K562 (cell line): ENCODE data around the gene PHC1. TPM values are rescaled to one million over a fixed set of nuclear protein-coding genes. Genes with fewer than 3 reads are reported as not detected.

ENCODE experiments used
- ATAC-seq: fragments of 200-7000 bp; cut with Tn5 transposase; 3 replicates; pipeline ENCODE4 v1.9.1; 2020; ENCODE audit warnings: moderate library complexity
- BruUV-seq: library from RNA; stranded (reverse); fragments of 400-500 nt; replicated peaks from 2 replicates; lab custom pipeline; 2021; lab: Mats Ljungman, UMichigan
- CTCF ChIA-PET: fragments of 300-600 bp; formaldehyde crosslinking; extraction: SDS; loops from one replicate; lab custom pipeline; 2021; ENCODE audit warnings: low intra/inter-chr PET ratio; lab: Yijun Ruan, JAX
- POLR2A ChIA-PET: fragments of 300-600, 350-650 bp; sonication (Branson Sonifier 250); formaldehyde crosslinking; extraction: SDS; loops from one replicate; lab custom pipeline; 2021; ENCODE audit warnings: antibody characterized with exemption, inconsistent platforms; lab: Yijun Ruan, JAX
- DNase-seq, 4 experiments: peaks; one replicate each; pipeline versions ENCODE4 v3.0.0 to v3.0.0-alpha.2; 2011 to 2018; ENCODE audit warnings: low spot score in 3 of 4, mixed read lengths in 3 of 4; ENCODE audit errors: extremely low read depth in 1 of 4
- FAIRE-seq: peaks from 2 replicates; lab custom pipeline; 2011; peaks lifted over from hg19 to GRCh38; lab: Jason Lieb, UNC
- H2AFZ ChIP-seq: 2 replicates; pipeline ENCODE4 v1.6.0; 2011; ENCODE audit warnings: low read depth, low read length, control low read depth, inconsistent platforms
- H3K27ac ChIP-seq: fragments of 200-600 bp; 3 replicates; pipeline ENCODE4 v1.8.0; 2011; ENCODE audit warnings: low read depth, mild to moderate bottlenecking, control low read depth, inconsistent platforms, low read length, moderate library complexity, mixed read lengths; ENCODE audit errors: extremely low read depth
- H3K27me3 ChIP-seq, 2 experiments: fragments of 300-600 bp in 1 of 2; 2 replicates in 1 of 2; 3 replicates in 1 of 2; pipeline versions ENCODE4 v1.6.0 to v1.8.0; 2011; ENCODE audit warnings: inconsistent platforms in 2 of 2, low read length in 2 of 2, mild to moderate bottlenecking in 1 of 2, mixed read lengths in 1 of 2, moderate library complexity in 1 of 2; ENCODE audit not compliant: control insufficient read depth in 2 of 2, insufficient read depth in 2 of 2
- H3K36me3 ChIP-seq: fragments of 300-600 bp; 3 replicates; pipeline ENCODE4 v1.8.0; 2011; ENCODE audit warnings: mild to moderate bottlenecking, low read length, inconsistent platforms; ENCODE audit not compliant: control insufficient read depth, insufficient read depth
- H3K4me1 ChIP-seq, 2 experiments: fragments of 200-600 bp in 1 of 2; replicated peaks in 1 of 2; 2 replicates in 1 of 2; 3 replicates in 1 of 2; pipeline versions ENCODE4 v1.5.1 to v1.8.0; 2011; ENCODE audit warnings: inconsistent platforms in 2 of 2, low read length in 2 of 2, mild to moderate bottlenecking in 1 of 2, mixed read lengths in 1 of 2, moderate library complexity in 1 of 2; ENCODE audit not compliant: control insufficient read depth in 2 of 2, insufficient read depth in 2 of 2
- H3K4me2 ChIP-seq: 2 replicates; pipeline ENCODE4 v1.6.1; 2011; ENCODE audit warnings: low read length, control low read depth, inconsistent platforms, mixed read lengths; ENCODE audit not compliant: insufficient read depth
- H3K4me3 ChIP-seq: fragments of 200-600 bp; sonication (generic), shearing (Covaris generic); 2 replicates; pipeline ENCODE4 v1.5.1; 2016; ENCODE audit warnings: control low read depth, inconsistent platforms
- H3K79me2 ChIP-seq: fragments of 200-600 bp; 3 replicates; pipeline ENCODE4 v1.8.0; 2011; ENCODE audit warnings: low read length, inconsistent platforms; ENCODE audit not compliant: control insufficient read depth, insufficient read depth
- H3K9ac ChIP-seq, 2 experiments: 2 replicates each; pipeline versions ENCODE4 v1.6.0 to v1.6.1; 2011; ENCODE audit warnings: low read depth in 2 of 2, low read length in 2 of 2, control low read depth in 1 of 2, inconsistent platforms in 1 of 2, mild to moderate bottlenecking in 1 of 2, mixed read lengths in 1 of 2; ENCODE audit not compliant: insufficient read depth in 1 of 2
- H3K9me1 ChIP-seq: one replicate; pipeline ENCODE4 v1.6.0; 2011; ENCODE audit warnings: inconsistent platforms, mild to moderate bottlenecking, low read length, moderate library complexity; ENCODE audit not compliant: control insufficient read depth, insufficient read depth
- H3K9me3 ChIP-seq: replicated peaks from 2 replicates; pipeline ENCODE4 v1.5.1; 2011; ENCODE audit warnings: low read depth, low read length, inconsistent platforms; ENCODE audit not compliant: control insufficient read depth, insufficient read depth
- H4K20me1 ChIP-seq: replicated peaks from 2 replicates; pipeline ENCODE4 v1.6.1; 2011; ENCODE audit warnings: low read length, inconsistent platforms, mixed read lengths; ENCODE audit not compliant: control insufficient read depth, insufficient read depth
- C11orf30 ChIP-seq: fragments of 450-650 bp; IDR thresholded peaks from 2 replicates; pipeline ENCODE4 v1.6.1; 2016; ENCODE audit warnings: low read depth, mild to moderate bottlenecking
- CBX3 ChIP-seq, 2 experiments: IDR thresholded peaks; 1 replicate in 1 of 2; 2 replicates in 1 of 2; pipeline ENCODE4 v1.6.1; 2012; ENCODE audit warnings: inconsistent platforms in 2 of 2, low read length in 2 of 2, borderline replicate concordance in 1 of 2, control low read depth in 1 of 2
- HDAC8 ChIP-seq: fragments of 450-650 bp; IDR thresholded peaks from 2 replicates; pipeline ENCODE4 v1.6.1; 2016; ENCODE audit warnings: mild to moderate bottlenecking, missing genetic modification characterization, moderate library complexity, missing compliant biosample characterization
- LCOR ChIP-seq: sonication (generic); formaldehyde crosslinking; IDR thresholded peaks from 2 replicates; pipeline ENCODE4 v1.8.0; 2022; ENCODE audit warnings: mild to moderate bottlenecking, missing genetic modification reagents
- MCM5 ChIP-seq: fragments of 450-650 bp; IDR thresholded peaks from 2 replicates; pipeline ENCODE4 v1.6.1; 2016; ENCODE audit warnings: low read depth
- MXD1 ChIP-seq: fragments of 250-450 bp; sonication (Bioruptor Pico); IDR thresholded peaks from 2 replicates; pipeline ENCODE4 v1.8.0; 2021; ENCODE audit warnings: borderline replicate concordance, mild to moderate bottlenecking, moderate library complexity; ENCODE audit not compliant: poor library complexity, severe bottlenecking
- PCBP2 ChIP-seq: fragments of 200-400 bp; formaldehyde crosslinking; IDR thresholded peaks from 2 replicates; pipeline ENCODE4 v1.6.1; 2018; ENCODE audit warnings: low read length, low read depth, mild to moderate bottlenecking, moderate library complexity; ENCODE audit not compliant: poor library complexity, severe bottlenecking
- PTRF ChIP-seq: fragments of 450-650 bp; IDR thresholded peaks from 2 replicates; pipeline ENCODE4 v1.6.1; 2016; ENCODE audit warnings: mild to moderate bottlenecking, missing genetic modification characterization, missing compliant biosample characterization
- TCFL5 ChIP-seq: fragments of 250-450 bp; sonication (Bioruptor Pico); conservative IDR thresholded peaks from 2 replicates; pipeline ENCODE4 v1.6.1; 2021; ENCODE audit warnings: mild to moderate bottlenecking, moderate library complexity, matching md5 sums
- XRCC4 ChIP-seq: IDR thresholded peaks from one replicate; pipeline ENCODE4 v1.6.1; 2011; ENCODE audit not compliant: insufficient read depth, insufficient read length; ENCODE audit errors: extremely low read depth
- ZNF140 ChIP-seq: fragments of 250-450 bp; sonication (Bioruptor Pico); IDR thresholded peaks from 2 replicates; pipeline ENCODE4 v1.8.0; 2021; ENCODE audit warnings: moderate library complexity, mild to moderate bottlenecking, inconsistent platforms
- ZNF316 ChIP-seq: fragments of 450-650 bp; IDR thresholded peaks from 2 replicates; pipeline ENCODE4 v1.6.1; 2016
- ZNF551 ChIP-seq: fragments of 250-450 bp; sonication (Bioruptor Pico); IDR thresholded peaks from 2 replicates; pipeline ENCODE4 v1.5.0; 2021; ENCODE audit warnings: mild to moderate bottlenecking, moderate library complexity
- ZNF717 ChIP-seq: fragments of 250-450 bp; sonication (Bioruptor Pico); IDR thresholded peaks from 2 replicates; pipeline ENCODE4 v1.5.0; 2021
- WGBS: fragments of 100-300 bp; shearing (Covaris generic); methylation state at CpG from one replicate; pipeline ENCODE4 v1.1.6; 2016; ENCODE audit warnings: low coverage, mixed read lengths; ENCODE audit not compliant: insufficient coverage; ENCODE audit errors: missing lambda C conversion rate; 5-methylcytosine and 5-hydroxymethylcytosine counted together
- in situ Hi-C: fragments of 300-500 bp; cut with MboI; formaldehyde crosslinking; loops from 4 replicates; pipeline ENCODE4 v1.15.0; 2018; ENCODE audit warnings: inconsistent platforms, mixed read lengths
- intact Hi-C: fragments of 100-400 bp; cut with micrococcal nuclease; formaldehyde crosslinking; loops from 2 replicates; pipeline ENCODE4 v1.14.2; 2022
- polyA plus RNA-seq, 8 experiments: library from polyadenylated mRNA; depleted of rRNA in 4 of 8; stranded (reverse) in 5 of 8; unstranded in 3 of 8; fragments of >200 nt; fragmentation: Nextera tagmentation in 2 of 8; fragmentation: Illumina TruSeq in 1 of 8; extraction: Ambion mirVana in 2 of 8; extraction: Trizol in 1 of 8; gene quantifications; 2 replicates each; pipeline versions ENCODE4 v1.2.1 to v1.2.3, GENCODE V29; 2011 to 2014; ENCODE audit warnings: inconsistent platforms in 1 of 8, missing spikeins in 1 of 8
- total RNA-seq, 7 experiments: library from RNA; depleted of rRNA in 6 of 7; stranded (reverse); fragments of >200 nt in 6 of 7; fragmentation: Illumina TruSeq in 2 of 7; extraction: Trizol in 2 of 7; gene quantifications; 2 replicates each; pipeline versions ENCODE4 v1.2.1 to v1.2.3, GENCODE V29; 2011 to 2021; ENCODE audit warnings: low replicate concordance in 1 of 7
- TF ChIP-seq, protein P1 (sequence below): fragments of 250-450 bp; sonication (Bioruptor Pico); IDR thresholded peaks from 2 replicates; pipeline ENCODE4 v1.5.0; 2021

Gene PHC1
- total and polyA plus RNA-seq, 9 of the 15 experiments (the other 6 are each of a cell fraction or from before 2014, with no cell fraction given) = 1.9 to 13.7 (median 6.9) TPM

GRCh38 chr12:8907513-8907912 lies 6.8 kb upstream of the PHC1 start:
- Histone ChIP-seq H3K4me2 (no peak overlapping the region), H3K36me3 (no peaks in the 10 kb centered on the region), H3K4me3 (no peak overlapping the region), H3K9me3 (no peaks in the 10 kb centered on the region), H4K20me1 (no peaks in the 10 kb centered on the region), H3K4me1 (no peaks in the 10 kb centered on the region), H3K9ac (no peak overlapping the region), H3K79me2 (no peaks in the 10 kb centered on the region), H3K27ac (no peak overlapping the region), H3K27me3 (no peaks in the 10 kb centered on the region), H2AFZ (no peak overlapping the region; the same call in 1 of the 2 replicates), H3K9me1 (no peaks in the 10 kb centered on the region)
- FAIRE-seq (no peak), DNase-seq (no peak), ATAC-seq (no peak)
- in situ Hi-C loops = no loop called here
- no TSS peak for BruUV-seq
- CTCF ChIA-PET = interaction anchor here (0.6 kb wide), 1 partner anchor 56 kb away, joined by 3 read pairs; no protein-coding TSS in a partner anchor
- intact Hi-C loops = no loop called here
- POLR2A ChIA-PET = no interaction called here
- 30% methylated on average over 3 of the region's 3 CpGs for WGBS
- TF ChIP-seq C11orf30 (0 out of 2 replicates have a peak, but pooled peaks have one; percentile 12), ZNF316 (peak; percentile 54; the same call in 1 of the 2 replicates), ZNF717 (CRISPR knock-in tag) (no peak)

GRCh38 chr12:8909752-8910151 lies 4.6 kb upstream of the PHC1 start:
- ChIA-PET CTCF (no interaction called here), POLR2A (interaction anchor here (1.6 kb wide), 1 partner anchor 19 kb away, joined by 3 read pairs; no protein-coding TSS in a partner anchor)
- intact Hi-C loops (no loop called here), in situ Hi-C loops (no loop called here)
- H3K9ac ChIP-seq = no peak overlapping the region
- ATAC-seq = no peak
- no peaks in the 10 kb centered on the region for H4K20me1 ChIP-seq
- no peak overlapping the region for H3K27ac ChIP-seq
- no peak overlapping the region for H3K4me2 ChIP-seq
- no peaks in the 10 kb centered on the region for H3K79me2 ChIP-seq
- H3K9me1 ChIP-seq = no peaks in the 10 kb centered on the region
- no peak overlapping the region for H2AFZ ChIP-seq
- FAIRE-seq = no peak
- no TSS peak for BruUV-seq
- no peaks in the 10 kb centered on the region for H3K36me3 ChIP-seq
- H3K9me3 ChIP-seq = no peaks in the 10 kb centered on the region
- H3K4me3 ChIP-seq = no peak overlapping the region
- no peak for DNase-seq
- peaks cover 2 to 6% of the 10 kb centered on the region in 2 experiments; a peak in 3 of 5 replicates for H3K4me1 ChIP-seq
- H3K27me3 ChIP-seq = no peaks in the 10 kb centered on the region
- WGBS = 44% methylated on average over 5 of the region's 5 CpGs
- TF ChIP-seq MXD1 (CRISPR knock-in tag) (no peak), MCM5 (no peak), ZNF551 (CRISPR knock-in tag) (no peak), CBX3 (IDR thresholded peaks at IDR 0.05; ENCODE audit: borderline replicate concordance in 1 of 2, low read length in 2 of 2) (no peak), TCFL5 (CRISPR knock-in tag) (no peak), ZNF140 (no peak), HDAC8 (tag) (no peak), XRCC4 (no peak), PCBP2 (no peak), PTRF (tag) (no peak), LCOR (CRISPR knock-in tag) (no peak)
- TF ChIP-seq, protein P1, sequence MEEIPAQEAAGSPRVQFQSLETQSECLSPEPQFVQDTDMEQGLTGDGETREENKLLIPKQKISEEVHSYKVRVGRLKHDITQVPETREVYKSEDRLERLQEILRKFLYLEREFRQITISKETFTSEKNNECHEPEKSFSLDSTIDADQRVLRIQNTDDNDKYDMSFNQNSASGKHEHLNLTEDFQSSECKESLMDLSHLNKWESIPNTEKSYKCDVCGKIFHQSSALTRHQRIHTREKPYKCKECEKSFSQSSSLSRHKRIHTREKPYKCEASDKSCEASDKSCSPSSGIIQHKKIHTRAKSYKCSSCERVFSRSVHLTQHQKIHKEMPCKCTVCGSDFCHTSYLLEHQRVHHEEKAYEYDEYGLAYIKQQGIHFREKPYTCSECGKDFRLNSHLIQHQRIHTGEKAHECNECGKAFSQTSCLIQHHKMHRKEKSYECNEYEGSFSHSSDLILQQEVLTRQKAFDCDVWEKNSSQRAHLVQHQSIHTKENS (CRISPR knock-in tag) = no peak
